Muscle of arm (tissue), 14 donors: ENCODE measurements around the gene SPRY4. TPM values are rescaled to one million over a fixed set of nuclear protein-coding genes. Genes with fewer than 3 reads are reported as not detected.
A peak's percentile ranks its signal among the peaks of the same experiment; 100 is the strongest.
"Not testable (repeated sequence)": the region's sequence is repeated elsewhere in the genome, so short reads cannot be mapped to it uniquely, and the experiment has no call there.

Experiments
- DNase-seq: peaks from one replicate; pipeline ENCODE4 v3.0.0-alpha.2; 2013
- long read RNA-seq, 11 donors: transcript quantifications; one replicate each; lab custom pipeline, GENCODE V29; 2026
- polyA plus RNA-seq, 12 donors: library from polyadenylated mRNA; unstranded; fragments of 120-200 nt; gene quantifications; one replicate each; pipeline ENCODE4 v1.2.1, GENCODE V29; 2013; ENCODE audit not compliant: insufficient read length in 12 of 12

SPRY4 gene
- polyA plus RNA-seq: 10 to 100 TPM in 11 of 12 donors, not detected in 1; 39.4 to 65.3 (median 52.9) TPM
- long read RNA-seq, donor 1, full-length matches to known transcripts: 93 of 93 reads
- long read RNA-seq, donor 1, partial matches to known transcripts: 0 of 93 reads
- long read RNA-seq, donor 1, other reads (novel, unspliced or antisense): 0 of 93 reads
- long read RNA-seq, donor 2, full-length matches to known transcripts: 85 of 85 reads
- long read RNA-seq, donor 2, partial matches to known transcripts: 0 of 85 reads
- long read RNA-seq, donor 2, other reads (novel, unspliced or antisense): 0 of 85 reads
- long read RNA-seq, donor 3, full-length matches to known transcripts: 50 of 50 reads
- long read RNA-seq, donor 3, partial matches to known transcripts: 0 of 50 reads
- long read RNA-seq, donor 3, other reads (novel, unspliced or antisense): 0 of 50 reads
- long read RNA-seq, donor 4, full-length matches to known transcripts: 42 of 42 reads
- long read RNA-seq, donor 4, partial matches to known transcripts: 0 of 42 reads
- long read RNA-seq, donor 4, other reads (novel, unspliced or antisense): 0 of 42 reads
- long read RNA-seq, donor 5, full-length matches to known transcripts: 61 of 61 reads
- long read RNA-seq, donor 5, partial matches to known transcripts: 0 of 61 reads
- long read RNA-seq, donor 5, other reads (novel, unspliced or antisense): 0 of 61 reads
- long read RNA-seq, donor 6, full-length matches to known transcripts: 45 of 45 reads
- long read RNA-seq, donor 6, partial matches to known transcripts: 0 of 45 reads
- long read RNA-seq, donor 6, other reads (novel, unspliced or antisense): 0 of 45 reads
- long read RNA-seq, donor 7, full-length matches to known transcripts: 47 of 47 reads
- long read RNA-seq, donor 7, partial matches to known transcripts: 0 of 47 reads
- long read RNA-seq, donor 7, other reads (novel, unspliced or antisense): 0 of 47 reads
- long read RNA-seq, donor 8, full-length matches to known transcripts: 69 of 69 reads
- long read RNA-seq, donor 8, partial matches to known transcripts: 0 of 69 reads
- long read RNA-seq, donor 8, other reads (novel, unspliced or antisense): 0 of 69 reads
- long read RNA-seq, donor 9, full-length matches to known transcripts: 22 of 22 reads
- long read RNA-seq, donor 9, partial matches to known transcripts: 0 of 22 reads
- long read RNA-seq, donor 9, other reads (novel, unspliced or antisense): 0 of 22 reads
- long read RNA-seq, donor 10, full-length matches to known transcripts: 52 of 52 reads
- long read RNA-seq, donor 10, partial matches to known transcripts: 0 of 52 reads
- long read RNA-seq, donor 10, other reads (novel, unspliced or antisense): 0 of 52 reads
- long read RNA-seq, donor 11, full-length matches to known transcripts: 85 of 85 reads
- long read RNA-seq, donor 11, partial matches to known transcripts: 0 of 85 reads
- long read RNA-seq, donor 11, other reads (novel, unspliced or antisense): 0 of 85 reads

GRCh38 chr5:142324871-142325724, at the start of gene SPRY4:
Gene SPRY4, minus strand, starts transcription at chr5:142325021. Its CDS starts 9,913 bp downstream, at chr5:142315108.
- DNase-seq: peak; percentile 99

- no peak for DNase-seq
Observed at GRCh38 chr5:142368529-142368928, 43.7 kb upstream of the SPRY4 start.

- no peak for DNase-seq
Observed at GRCh38 chr5:142366007-142366406, 41.2 kb upstream of the SPRY4 start.

- DNase-seq: no peak
Observed at GRCh38 chr5:142364251-142365145, 39.7 kb upstream of the SPRY4 start.

GRCh38 chr5:142363619-142363963, 38.8 kb upstream of the SPRY4 start:
- DNase-seq: no peak

GRCh38 chr5:142362193-142362592, 37.4 kb upstream of the SPRY4 start:
- DNase-seq: not testable (repeated sequence)

GRCh38 chr5:142360607-142361120, 35.8 kb upstream of the SPRY4 start:
- DNase-seq: no peak

- no peak for DNase-seq
Observed at GRCh38 chr5:142360051-142360498, 35.3 kb upstream of the SPRY4 start.

GRCh38 chr5:142358648-142359047, 33.8 kb upstream of the SPRY4 start:
- DNase-seq: no peak

GRCh38 chr5:142358121-142358520, 33.3 kb upstream of the SPRY4 start:
- DNase-seq: no peak

GRCh38 chr5:142357469-142358090, 32.8 kb upstream of the SPRY4 start:
- no peak for DNase-seq

GRCh38 chr5:142356716-142357468, 32.1 kb upstream of the SPRY4 start:
- DNase-seq: peak; percentile 86

- DNase-seq: no peak
Observed at GRCh38 chr5:142356349-142356715, 31.5 kb upstream of the SPRY4 start.

- DNase-seq: no peak
Observed at GRCh38 chr5:142353071-142353472, 28.3 kb upstream of the SPRY4 start.

- DNase-seq: no peak
Observed at GRCh38 chr5:142350021-142350420, 25.2 kb upstream of the SPRY4 start.

- no peak for DNase-seq
Observed at GRCh38 chr5:142346706-142347105, 21.9 kb upstream of the SPRY4 start.

GRCh38 chr5:142344915-142345314, 20.1 kb upstream of the SPRY4 start:
- DNase-seq: not testable (repeated sequence)

- no peak for DNase-seq
Observed at GRCh38 chr5:142343531-142343930, 18.7 kb upstream of the SPRY4 start.
